GM21619 (cell line): ENCODE measurements around the gene GLRA2.

ENCODE experiments used
- ATAC-seq: cut with Tn5 transposase; IDR thresholded peaks from one replicate; pipeline ENCODE4 v1.9.1; 2021; ENCODE audit not compliant: unreplicated experiment

GLRA2 gene

GRCh38 chrX:14697451-14697850 lies 168.1 kb downstream of the GLRA2 start:
- ATAC-seq, result no peak

DNA sequence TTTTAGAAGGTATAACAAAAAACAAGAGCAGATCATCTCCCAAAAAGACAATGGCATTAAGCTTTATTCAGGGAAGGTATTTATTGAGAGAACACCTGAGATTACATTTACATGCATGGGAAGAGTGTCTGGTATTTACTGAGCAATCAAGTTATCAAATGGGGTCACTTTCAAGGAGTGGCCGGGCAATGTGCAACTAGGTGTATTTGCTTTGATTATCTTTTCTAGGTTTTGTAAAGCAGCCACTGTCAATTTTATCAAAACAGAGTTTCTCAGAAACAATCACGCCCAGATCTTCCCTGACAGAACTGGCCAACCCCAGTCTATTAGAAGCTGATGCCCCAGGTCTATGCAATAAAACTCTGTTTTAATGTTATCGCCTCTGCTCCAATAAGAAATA lies 169.5 kb downstream of the GLRA2 start:
- ATAC-seq, result no peak

DNA sequence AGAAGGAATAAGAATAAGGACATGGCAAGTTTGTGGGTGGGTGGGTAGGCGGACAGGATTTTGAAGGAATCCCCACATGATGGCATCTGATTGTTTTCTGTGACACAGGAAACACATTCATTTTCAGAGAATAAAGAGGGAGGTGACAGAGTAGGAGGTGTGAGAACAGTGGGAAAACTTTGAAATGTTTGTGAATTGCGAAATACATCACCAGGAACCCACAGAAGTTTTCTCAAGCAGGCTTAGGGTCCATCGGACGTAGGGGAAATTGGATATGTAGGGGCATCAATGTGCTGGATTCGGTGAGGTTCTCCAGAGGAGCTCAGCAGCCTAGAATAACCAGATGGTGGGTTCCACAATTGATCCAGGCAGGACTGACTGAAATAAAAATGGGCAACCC lies 171.6 kb downstream of the GLRA2 start:
- no peak for ATAC-seq

DNA sequence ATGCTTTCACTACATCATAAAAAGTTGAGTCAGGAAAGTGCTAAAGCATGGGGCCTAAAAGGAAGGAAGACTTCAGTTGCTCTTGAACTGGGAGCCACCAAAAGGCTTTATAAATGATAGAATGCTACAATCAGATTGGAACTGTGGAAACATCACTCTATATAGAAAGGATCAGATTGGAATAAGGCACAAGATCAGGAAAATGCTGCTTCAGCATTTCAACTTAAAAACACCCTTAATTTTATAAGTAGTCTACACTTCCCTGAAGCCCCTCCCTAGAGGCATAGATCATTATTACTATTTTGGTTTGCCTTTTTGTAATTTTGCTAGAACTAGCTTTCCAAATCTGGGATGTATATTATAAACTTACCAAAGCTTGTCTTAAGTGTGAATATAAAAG lies 172.8 kb downstream of the GLRA2 start:
- no peak for ATAC-seq

DNA sequence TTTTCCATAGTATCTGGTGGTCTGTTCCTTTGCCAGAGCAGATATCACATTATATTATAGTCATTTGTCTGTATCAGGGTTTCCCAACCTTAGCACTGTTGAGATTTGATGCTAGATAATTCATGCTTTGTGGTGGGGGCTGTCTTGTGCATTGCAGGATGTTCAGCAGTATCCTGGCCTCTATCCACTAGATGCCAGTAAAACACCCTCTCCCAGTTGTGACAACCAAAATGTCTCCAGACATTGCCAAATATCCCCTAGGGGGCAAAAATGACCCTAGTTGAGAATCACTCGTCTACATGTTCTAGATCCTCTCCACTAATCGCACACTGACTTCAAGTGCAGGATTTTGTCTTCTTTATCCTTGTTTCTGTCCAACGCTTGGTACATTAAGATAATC lies 182.8 kb downstream of the GLRA2 start:
- ATAC-seq, result no peak

GRCh38 chrX:14717949-14718348 lies 188.6 kb downstream of the GLRA2 start:
- no peak for ATAC-seq

- no peak for ATAC-seq
Measured at GRCh38 chrX:14718403-14718802, 189.1 kb downstream of the GLRA2 start.

- no peak for ATAC-seq
Measured at GRCh38 chrX:14729058-14729457, 199.7 kb downstream of the GLRA2 start.

GRCh38 chrX:14738643-14739042 lies 209.3 kb downstream of the GLRA2 start:
- ATAC-seq, result no peak

- no peak for ATAC-seq
Measured at GRCh38 chrX:14753441-14753840, 224.1 kb downstream of the GLRA2 start.

DNA sequence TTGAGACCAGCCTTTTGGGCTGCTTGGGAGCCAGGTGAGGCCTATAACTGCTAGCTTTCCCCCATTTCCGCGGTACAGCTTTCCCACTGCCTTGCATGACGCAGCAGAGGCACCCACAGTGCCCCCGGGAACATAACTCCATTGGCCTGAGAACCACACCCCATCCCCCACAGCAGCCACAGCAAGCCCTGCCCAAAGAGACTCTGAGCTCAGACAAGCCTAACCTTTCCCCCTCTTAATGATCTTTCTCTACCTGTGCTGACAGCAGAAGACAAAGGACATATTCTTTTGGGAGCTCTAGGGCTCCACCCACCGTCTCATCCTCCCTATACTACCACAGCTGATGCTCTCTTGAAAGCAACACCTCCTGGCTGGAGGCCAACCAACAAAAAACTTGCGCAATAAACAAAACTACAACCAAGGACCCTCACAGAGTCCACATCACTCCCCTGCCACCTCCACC lies 228.7 kb downstream of the GLRA2 start:
- no peak for ATAC-seq

DNA sequence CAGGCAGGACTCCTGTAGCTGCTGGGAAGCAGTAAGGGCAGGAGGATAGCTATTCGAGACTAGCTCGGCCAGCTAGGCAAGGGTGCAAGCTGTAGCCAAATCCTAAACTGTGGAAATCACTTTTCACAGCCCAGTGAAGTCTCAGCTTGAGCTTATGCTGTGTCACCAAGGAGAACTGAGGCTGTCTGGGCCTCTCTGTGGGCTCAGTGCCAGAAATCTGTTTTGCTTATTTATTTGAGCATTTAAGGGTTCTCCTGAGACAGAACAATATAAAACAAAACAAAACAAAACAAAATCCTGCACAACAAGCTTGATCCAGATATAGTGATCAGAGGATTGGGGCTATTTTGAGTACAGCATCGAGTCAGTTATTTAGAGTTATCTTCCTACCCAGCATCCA lies 246.1 kb downstream of the GLRA2 start:
- ATAC-seq, result no peak

GRCh38 chrX:14776901-14777300 lies 247.6 kb downstream of the GLRA2 start:
- no peak for ATAC-seq

DNA sequence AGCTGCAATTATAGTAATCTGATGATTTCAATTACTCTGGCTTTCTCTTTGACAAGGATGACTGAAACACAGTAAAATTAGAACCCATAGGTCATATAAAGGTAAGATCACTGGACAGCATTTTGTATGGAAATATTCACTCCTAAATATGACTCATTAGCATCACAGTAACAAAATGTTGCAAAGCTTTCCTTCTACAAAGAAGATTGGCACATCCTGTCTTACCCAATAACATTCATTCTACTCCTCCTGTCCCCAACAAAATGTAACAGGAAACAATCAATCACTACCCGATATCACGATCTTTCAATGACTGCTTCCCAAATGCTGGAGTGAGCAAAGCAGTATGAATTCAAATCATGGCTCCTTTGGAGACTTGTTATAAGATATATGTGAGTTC lies 248.2 kb downstream of the GLRA2 start:
- no peak for ATAC-seq

- ATAC-seq, result no peak
Measured at GRCh38 chrX:14779580-14779979, 250.2 kb downstream of the GLRA2 start.
